Chondrocyte (in vitro differentiated cells): ENCODE data around the gene GABBR1. TPM values are rescaled to one million over a fixed set of nuclear protein-coding genes. Genes with fewer than 3 reads are reported as not detected.

Source experiments
- DNase-seq: peaks from one replicate; pipeline ENCODE4 v3.0.0; 2021; ENCODE audit warnings: mixed read lengths, low spot score
- H3K27ac Mint-ChIP-seq: one replicate; pipeline ENCODE4 v1.8.0; 2021; ENCODE audit warnings: mild to moderate bottlenecking, moderate library complexity, mixed read lengths; ENCODE audit not compliant: unreplicated experiment
- H3K27me3 Mint-ChIP-seq: 2 replicates; pipeline ENCODE4 v1.8.0; 2021; ENCODE audit warnings: low read depth, mixed read lengths
- H3K36me3 Mint-ChIP-seq: 2 replicates; pipeline ENCODE4 v1.8.0; 2021; ENCODE audit warnings: low read depth, mixed read lengths
- H3K4me1 Mint-ChIP-seq: 2 replicates; pipeline ENCODE4 v1.8.0; 2021; ENCODE audit warnings: low read depth, mild to moderate bottlenecking, mixed read lengths
- H3K4me3 Mint-ChIP-seq: one replicate; pipeline ENCODE4 v1.8.0; 2021; ENCODE audit warnings: mild to moderate bottlenecking, moderate library complexity, mixed read lengths; ENCODE audit not compliant: unreplicated experiment
- H3K9me3 Mint-ChIP-seq: 2 replicates; pipeline ENCODE4 v1.8.0; 2021; ENCODE audit warnings: low read depth, mixed read lengths
- CTCF ChIP-seq: fragments of 200-600 bp; sonication (generic); IDR thresholded peaks from 2 replicates; pipeline ENCODE4 v1.5.0; 2021; ENCODE audit warnings: antibody characterized with exemption, mild to moderate bottlenecking, moderate library complexity
- total RNA-seq: library from RNA; stranded (reverse); gene quantifications from 3 replicates; pipeline ENCODE4 v1.2.1, GENCODE V29; 2021

The GABBR1 gene
- total RNA-seq, 1 donor from 2014 or later = 50.7 TPM

GRCh38 chr6:29641430-29642148 is 8.6 kb upstream of the GABBR1 start:
- no peak for DNase-seq
- Mint-ChIP-seq H3K4me1 (peaks cover 3% of the 10 kb centered on the region), H3K9me3 (no peaks in the 10 kb centered on the region), H3K27ac (no peak overlapping the region), H3K36me3 (no peaks in the 10 kb centered on the region), H3K27me3 (peaks cover 2% of the 10 kb centered on the region), H3K4me3 (no peak overlapping the region)
- TF ChIP-seq CTCF = no peak

- no peak overlapping the region for H3K27ac Mint-ChIP-seq
- no peak overlapping the region for H3K4me3 Mint-ChIP-seq
- H3K4me1 Mint-ChIP-seq = peaks cover 9% of the 10 kb centered on the region
- no peak for DNase-seq
- peaks cover 2% of the 10 kb centered on the region for H3K27me3 Mint-ChIP-seq
- H3K9me3 Mint-ChIP-seq = no peaks in the 10 kb centered on the region
- no peaks in the 10 kb centered on the region for H3K36me3 Mint-ChIP-seq
- TF ChIP-seq CTCF = no peak
These were observed 4.3 kb upstream of the GABBR1 start for GRCh38 chr6:29637247-29637646.

GRCh38 chr6:29633534-29633905 is 537 bp upstream of the GABBR1 start:
- Mint-ChIP-seq H3K9me3 (no peaks in the 10 kb centered on the region), H3K4me1 (peaks cover 43% of the 10 kb centered on the region), H3K36me3 (no peaks in the 10 kb centered on the region), H3K27ac (peak overlapping the region; percentile 79), H3K4me3 (peak overlapping the region; percentile 78), H3K27me3 (no peaks in the 10 kb centered on the region)
- no peak for TF ChIP-seq CTCF
- DNase-seq = no peak

GRCh38 chr6:29631860-29632731 is 887 bp downstream of the GABBR1 start:
- Mint-ChIP-seq H3K4me1 (peaks cover 48% of the 10 kb centered on the region), H3K27me3 (no peaks in the 10 kb centered on the region), H3K9me3 (no peaks in the 10 kb centered on the region), H3K27ac (peak overlapping the region; percentile 76), H3K36me3 (no peaks in the 10 kb centered on the region), H3K4me3 (peak overlapping the region; percentile 78)
- DNase-seq = peak; percentile 93
- TF ChIP-seq CTCF = peak; percentile 15

GRCh38 chr6:29631209-29631810 is 1.7 kb downstream of the GABBR1 start:
- Mint-ChIP-seq H3K9me3 (no peaks in the 10 kb centered on the region), H3K27me3 (no peaks in the 10 kb centered on the region), H3K27ac (peak overlapping the region; percentile 68), H3K36me3 (no peaks in the 10 kb centered on the region), H3K4me1 (peaks cover 55% of the 10 kb centered on the region), H3K4me3 (peak overlapping the region; percentile 78)
- DNase-seq = no peak
- TF ChIP-seq CTCF = no peak
